Measurements from ENCODE around the gene ING3. TPM values are rescaled to one million over a fixed set of nuclear protein-coding genes. Genes with fewer than 3 reads are reported as not detected.

ING3 gene
- total RNA-seq, 1 donor from 2014 or later = 12.7 TPM

- no peak for DNase-seq (ENCODE audit: low read depth)
- no peak overlapping the region for H3K4me3 ChIP-seq (ENCODE audit: low read depth, low read length)
- TF ChIP-seq CTCF (IDR thresholded peaks at IDR 0.05; ENCODE audit: insufficient read depth, low read length, poor library complexity, severe bottlenecking) = no peak
- H3K27me3 ChIP-seq (ENCODE audit: control insufficient read depth, insufficient read depth, low read length) = no peaks in the 10 kb centered on the region
- no peaks in the 10 kb centered on the region for H3K36me3 ChIP-seq (ENCODE audit: control insufficient read depth, insufficient read depth, low read length)
Measured at GRCh38 chr7:121024611-121025010, 74.0 kb downstream of the ING3 start.

- H3K27me3 ChIP-seq (ENCODE audit: control insufficient read depth, insufficient read depth, low read length) = no peaks in the 10 kb centered on the region
- no peak for DNase-seq (ENCODE audit: low read depth)
- TF ChIP-seq CTCF (IDR thresholded peaks at IDR 0.05; ENCODE audit: insufficient read depth, low read length, poor library complexity, severe bottlenecking) = no peak
- H3K36me3 ChIP-seq (ENCODE audit: control insufficient read depth, insufficient read depth, low read length) = no peaks in the 10 kb centered on the region
- no peak overlapping the region for H3K4me3 ChIP-seq (ENCODE audit: low read depth, low read length)
Measured at GRCh38 chr7:121026159-121026558, 75.6 kb downstream of the ING3 start.

- Histone ChIP-seq H3K27me3 (ENCODE audit: control insufficient read depth, insufficient read depth, low read length) (no peaks in the 10 kb centered on the region), H3K4me3 (ENCODE audit: low read depth, low read length) (no peak overlapping the region), H3K36me3 (ENCODE audit: control insufficient read depth, insufficient read depth, low read length) (no peaks in the 10 kb centered on the region)
- TF ChIP-seq CTCF (IDR thresholded peaks at IDR 0.05; ENCODE audit: insufficient read depth, low read length, poor library complexity, severe bottlenecking) = no peak
- no peak for DNase-seq (ENCODE audit: low read depth)
Measured at GRCh38 chr7:121026577-121027111, 76.1 kb downstream of the ING3 start.

Other genes starting within 250 kb of the ING3 start
- 10.9 and 12.5 TPM in 2 replicates for gene TSPAN12, start 92.6 kb upstream of the ING3 start, total RNA-seq
- gene CPED1, start 37.9 kb downstream of the ING3 start, total RNA-seq = 3.1 and 3.2 TPM in 2 replicates

Measured in kidney epithelial cell (primary cell).